MM.1S (cell line): Measurements from ENCODE around the gene GADD45GIP1.

Experiments used
- DNase-seq: peaks from one replicate; pipeline ENCODE4 v3.0.0-alpha.2; 2015
- H2AFZ ChIP-seq: fragments of 300-600 bp; sonication (generic); 2 replicates; pipeline ENCODE4 v1.6.0; 2016; ENCODE audit warnings: antibody characterized with exemption, low read length
- H3F3A ChIP-seq: fragments of 300-600 bp; sonication (generic); 2 replicates; pipeline ENCODE4 v1.6.1; 2016; ENCODE audit warnings: mild to moderate bottlenecking, antibody characterized with exemption, low read length, moderate library complexity, mixed read lengths; ENCODE audit not compliant: insufficient read depth
- H3K27ac ChIP-seq: fragments of 300-600 bp; sonication (generic); 2 replicates; pipeline ENCODE4 v1.5.1; 2016; ENCODE audit warnings: mild to moderate bottlenecking, low read length
- H3K27me3 ChIP-seq: fragments of 300-600 bp; sonication (generic); replicated peaks from 2 replicates; pipeline ENCODE4 v1.6.0; 2016; ENCODE audit warnings: low read length; ENCODE audit not compliant: insufficient read depth
- H3K36me3 ChIP-seq: fragments of 300-600 bp; sonication (generic); replicated peaks from 2 replicates; pipeline ENCODE4 v1.6.1; 2016; ENCODE audit warnings: mild to moderate bottlenecking, low read length, mixed read lengths; ENCODE audit not compliant: insufficient read depth
- H3K4me1 ChIP-seq: fragments of 300-600 bp; sonication (generic); 2 replicates; pipeline ENCODE4 v1.6.1; 2016; ENCODE audit warnings: low read length, mixed read lengths
- H3K4me2 ChIP-seq: fragments of 300-600 bp; sonication (generic); 2 replicates; pipeline ENCODE4 v1.6.0; 2016; ENCODE audit warnings: low read depth, low read length
- H3K4me3 ChIP-seq: fragments of 300-600 bp; sonication (generic); 2 replicates; pipeline ENCODE4 v1.5.1; 2016; ENCODE audit warnings: low read length, mixed read lengths
- H3K79me2 ChIP-seq: fragments of 300-600 bp; sonication (generic); 2 replicates; pipeline ENCODE4 v1.6.1; 2016; ENCODE audit warnings: mixed run types, low read length, mixed read lengths
- H3K9ac ChIP-seq: fragments of 300-600 bp; sonication (generic); 2 replicates; pipeline ENCODE4 v1.6.1; 2016; ENCODE audit warnings: low read length, mixed read lengths
- H3K9me2 ChIP-seq: fragments of 300-600 bp; sonication (generic); replicated peaks from 2 replicates; pipeline ENCODE4 v1.6.1; 2016; ENCODE audit warnings: mild to moderate bottlenecking, low read length, mixed read lengths; ENCODE audit not compliant: insufficient read depth
- H3K9me3 ChIP-seq: fragments of 300-600 bp; sonication (generic); replicated peaks from 2 replicates; pipeline ENCODE4 v1.6.1; 2016; ENCODE audit warnings: mild to moderate bottlenecking, low read length, mixed read lengths; ENCODE audit not compliant: insufficient read depth
- H4K20me1 ChIP-seq: fragments of 300-600 bp; sonication (generic); 2 replicates; pipeline ENCODE4 v1.6.1; 2016; ENCODE audit warnings: mild to moderate bottlenecking, low read length, moderate library complexity, mixed read lengths; ENCODE audit not compliant: insufficient read depth
- CTCF ChIP-seq: fragments of 300-600 bp; sonication (generic); IDR thresholded peaks from 2 replicates; pipeline ENCODE4 v1.5.1; 2016; ENCODE audit warnings: antibody characterized with exemption, low read length, mixed read lengths
- EZH2 ChIP-seq: fragments of 300-600 bp; sonication (generic); optimal IDR thresholded peaks from 2 replicates; pipeline ENCODE3; 2017; ENCODE audit warnings: low read depth, mild to moderate bottlenecking, antibody characterized with exemption, low read length, mixed read lengths
- EZH2phosphoT487 ChIP-seq: fragments of 300-600 bp; sonication (generic); IDR thresholded peaks from 2 replicates; pipeline ENCODE4 v1.6.1; 2018; ENCODE audit warnings: antibody characterized with exemption, low read length

GADD45GIP1 gene

GRCh38 chr19:12993562-12993961, 36.5 kb upstream of the GADD45GIP1 start:
- TF ChIP-seq EZH2phosphoT487 (no peak), EZH2 (no peak), CTCF (no peak)
- Histone ChIP-seq H3K4me3 (no peak overlapping the region), H3F3A (no peaks in the 10 kb centered on the region), H3K9me2 (no peaks in the 10 kb centered on the region), H3K79me2 (no peaks in the 10 kb centered on the region), H3K9me3 (no peaks in the 10 kb centered on the region), H2AFZ (no peak overlapping the region), H3K4me1 (no peaks in the 10 kb centered on the region), H4K20me1 (no peaks in the 10 kb centered on the region), H3K9ac (no peak overlapping the region), H3K4me2 (no peak overlapping the region), H3K27ac (no peak overlapping the region), H3K27me3 (peaks cover 52% of the 10 kb centered on the region), H3K36me3 (no peaks in the 10 kb centered on the region)
- no peak for DNase-seq

GRCh38 chr19:12992729-12993128, 35.7 kb upstream of the GADD45GIP1 start:
- peaks cover 5% of the 10 kb centered on the region for H3K4me1 ChIP-seq
- no peaks in the 10 kb centered on the region for H3K36me3 ChIP-seq
- H3K9me3 ChIP-seq = no peaks in the 10 kb centered on the region
- H4K20me1 ChIP-seq = no peaks in the 10 kb centered on the region
- H3K4me3 ChIP-seq = no peak overlapping the region
- H3F3A ChIP-seq = no peaks in the 10 kb centered on the region
- peaks cover 43% of the 10 kb centered on the region for H3K27me3 ChIP-seq
- no peaks in the 10 kb centered on the region for H3K79me2 ChIP-seq
- H3K9ac ChIP-seq = no peak overlapping the region
- H3K27ac ChIP-seq = no peak overlapping the region
- no peak overlapping the region for H3K4me2 ChIP-seq
- H3K9me2 ChIP-seq = no peaks in the 10 kb centered on the region
- H2AFZ ChIP-seq = no peak overlapping the region
- no peak for TF ChIP-seq EZH2phosphoT487
- TF ChIP-seq EZH2 = no peak
- no peak for TF ChIP-seq CTCF
- DNase-seq = no peak

- no peaks in the 10 kb centered on the region for H4K20me1 ChIP-seq
- no peaks in the 10 kb centered on the region for H3F3A ChIP-seq
- DNase-seq = no peak
- no peak overlapping the region for H2AFZ ChIP-seq
- H3K36me3 ChIP-seq = no peaks in the 10 kb centered on the region
- no peaks in the 10 kb centered on the region for H3K9me2 ChIP-seq
- no peaks in the 10 kb centered on the region for H3K79me2 ChIP-seq
- no peak overlapping the region for H3K4me3 ChIP-seq
- TF ChIP-seq EZH2 = no peak
- TF ChIP-seq EZH2phosphoT487 = no peak
- TF ChIP-seq CTCF = no peak
- peaks cover 14% of the 10 kb centered on the region for H3K4me1 ChIP-seq
- H3K4me2 ChIP-seq = no peak overlapping the region
- H3K9me3 ChIP-seq = no peaks in the 10 kb centered on the region
- no peak overlapping the region for H3K27ac ChIP-seq
- peaks cover 29% of the 10 kb centered on the region for H3K27me3 ChIP-seq
- H3K9ac ChIP-seq = no peak overlapping the region
These were observed 34.3 kb upstream of the GADD45GIP1 start for GRCh38 chr19:12991296-12991695.
